HG02970 (cell line): ENCODE data around the gene TRAPPC10.

Experiments used
- ATAC-seq: cut with Tn5 transposase; IDR thresholded peaks from one replicate; pipeline ENCODE4 v1.9.1; 2021; ENCODE audit warnings: mild to moderate bottlenecking, moderate library complexity, moderate number of reproducible peaks; ENCODE audit not compliant: unreplicated experiment, low FRiP score

Gene TRAPPC10

DNA sequence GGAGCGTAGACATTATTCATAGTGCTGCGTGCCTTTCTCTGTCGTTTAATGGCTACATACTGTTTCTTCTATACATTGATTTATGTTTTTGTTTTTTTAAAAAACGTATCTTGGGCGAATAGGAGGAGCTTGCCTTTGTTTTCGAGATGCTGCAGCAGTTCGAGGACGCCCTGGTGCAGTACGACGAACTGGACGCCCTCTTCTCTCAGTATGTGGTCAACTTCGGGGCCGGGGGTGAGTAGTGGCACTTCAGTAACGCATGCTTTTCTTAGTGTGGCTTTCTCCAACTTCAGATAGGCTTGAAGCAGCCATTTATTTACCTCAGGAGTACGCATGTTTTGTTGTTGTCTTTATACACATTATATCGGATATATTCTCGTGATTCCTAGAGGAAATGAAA is 46.9 kb downstream of the TRAPPC10 start:
- ATAC-seq = no peak

DNA sequence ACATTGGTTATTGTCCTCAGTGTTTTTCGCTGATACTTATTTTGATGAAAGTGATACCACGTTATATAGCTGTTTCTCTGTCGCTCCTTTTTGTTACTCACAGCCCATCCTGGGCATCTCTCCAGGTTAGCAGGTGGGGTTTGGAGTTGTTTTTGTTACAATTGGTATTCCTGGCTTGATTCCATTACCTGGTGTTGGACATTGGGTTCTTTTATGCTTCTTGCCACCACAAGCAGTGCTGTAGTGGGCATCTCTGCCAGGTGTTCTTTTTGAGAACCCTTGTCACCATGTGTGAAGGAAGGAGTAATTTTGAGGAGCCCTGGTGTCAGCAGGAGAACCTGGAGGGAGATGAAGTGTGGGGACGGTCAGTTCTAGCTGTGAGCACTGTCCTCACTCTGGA is 47.6 kb downstream of the TRAPPC10 start:
- no peak for ATAC-seq

DNA sequence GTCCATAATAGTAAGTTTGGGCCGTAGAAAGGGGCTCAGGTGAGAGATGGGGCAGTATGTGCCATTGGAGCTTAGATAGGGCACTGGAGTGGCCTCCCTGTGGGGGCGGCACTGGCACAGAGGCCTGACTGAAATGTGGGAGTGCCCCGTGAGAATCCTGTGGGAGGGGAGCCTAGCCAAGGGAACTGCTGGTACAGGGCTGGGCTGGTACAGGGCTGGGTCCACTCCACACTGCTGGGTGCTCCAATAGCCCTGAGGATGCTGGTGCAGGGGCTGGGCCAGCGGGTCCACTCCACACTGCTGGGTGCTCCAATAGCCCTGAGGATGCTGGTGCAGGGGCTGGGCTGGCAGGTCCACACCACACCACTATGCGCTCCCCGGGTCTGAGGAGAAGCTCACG is 50.3 kb downstream of the TRAPPC10 start:
- no peak for ATAC-seq

DNA sequence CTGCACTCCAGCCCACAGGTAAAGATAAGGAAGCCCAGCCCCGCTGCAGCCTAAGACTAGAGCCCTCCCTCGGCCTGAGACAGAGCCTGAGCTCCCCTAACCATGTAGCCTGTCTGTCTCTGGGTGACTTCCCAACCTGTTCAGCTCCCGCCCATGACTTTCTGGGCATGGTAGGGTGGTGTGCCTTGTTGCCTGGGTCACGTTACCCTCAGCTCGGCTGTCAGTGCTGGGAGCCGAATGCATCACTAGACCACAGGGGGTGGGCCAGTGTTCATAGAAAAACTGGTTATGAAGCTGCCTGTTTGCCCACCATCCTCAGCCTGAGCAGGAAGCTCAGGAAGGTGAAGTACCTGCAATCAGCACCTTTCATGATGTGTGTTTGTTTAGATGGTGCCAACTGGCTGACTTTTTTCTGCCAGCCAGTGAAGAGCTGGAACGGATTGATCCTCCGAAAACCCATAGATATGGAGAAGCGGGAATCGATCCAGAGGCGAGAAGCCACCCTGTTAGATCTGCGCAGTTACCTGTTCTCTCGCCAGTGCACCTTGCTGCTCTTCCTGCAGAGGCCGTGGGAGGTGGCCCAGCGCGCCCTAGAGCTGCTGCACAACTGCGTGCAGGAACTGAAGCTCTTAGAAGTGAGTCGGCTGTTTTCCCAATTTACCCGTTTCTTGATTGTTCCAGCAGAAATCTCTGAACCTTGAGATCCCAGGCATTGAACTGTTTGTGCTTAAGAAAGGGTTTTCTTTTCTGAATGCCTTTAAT is 51.2 kb downstream of the TRAPPC10 start:
- no peak for ATAC-seq

DNA sequence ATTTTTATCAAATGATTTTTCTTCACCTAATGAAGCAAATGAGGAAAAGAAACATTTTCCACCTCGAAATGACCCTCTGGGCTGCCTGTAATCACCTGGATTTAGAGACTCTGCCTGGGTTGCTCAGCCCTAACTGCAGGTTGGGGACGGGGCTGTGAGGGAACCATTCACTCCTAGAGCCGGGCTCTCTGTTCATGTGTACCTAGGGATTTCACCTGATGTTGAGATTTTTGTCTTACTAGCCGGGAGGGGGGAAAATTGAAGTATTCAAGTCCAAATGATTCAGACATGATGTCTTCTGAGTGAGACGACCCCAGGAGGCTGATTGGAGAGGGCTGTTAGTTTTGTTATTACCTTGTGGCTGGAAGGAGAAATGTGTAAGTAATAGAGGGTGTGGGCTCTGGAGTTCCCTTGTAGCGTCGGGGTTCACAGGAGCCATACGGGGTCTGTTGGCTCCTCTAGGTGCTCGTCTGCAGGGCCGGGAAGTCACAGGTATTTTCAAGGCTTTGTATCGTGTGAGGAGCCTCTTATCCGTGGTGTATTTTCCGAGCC is 52.8 kb downstream of the TRAPPC10 start:
- no peak for ATAC-seq

DNA sequence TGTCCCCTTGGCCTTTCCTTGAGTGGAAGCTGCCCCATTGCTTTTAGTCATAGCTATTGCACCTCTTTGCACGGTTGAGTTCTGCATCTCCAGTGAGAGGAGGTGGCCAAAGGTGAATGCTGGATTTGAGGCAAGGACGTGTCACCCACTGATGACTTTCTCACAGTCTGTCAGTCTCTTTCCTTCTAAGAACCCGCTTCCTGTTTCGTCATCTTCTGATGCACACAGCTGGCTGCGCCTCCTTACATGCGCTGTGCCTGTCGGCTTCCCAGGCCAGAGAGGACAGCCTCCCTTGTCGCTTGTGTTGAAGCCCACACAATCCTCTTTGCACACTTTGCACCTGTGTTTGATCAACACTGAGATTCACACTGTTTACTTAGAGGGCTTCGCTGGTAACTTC is 53.3 kb downstream of the TRAPPC10 start:
- no peak for ATAC-seq

DNA sequence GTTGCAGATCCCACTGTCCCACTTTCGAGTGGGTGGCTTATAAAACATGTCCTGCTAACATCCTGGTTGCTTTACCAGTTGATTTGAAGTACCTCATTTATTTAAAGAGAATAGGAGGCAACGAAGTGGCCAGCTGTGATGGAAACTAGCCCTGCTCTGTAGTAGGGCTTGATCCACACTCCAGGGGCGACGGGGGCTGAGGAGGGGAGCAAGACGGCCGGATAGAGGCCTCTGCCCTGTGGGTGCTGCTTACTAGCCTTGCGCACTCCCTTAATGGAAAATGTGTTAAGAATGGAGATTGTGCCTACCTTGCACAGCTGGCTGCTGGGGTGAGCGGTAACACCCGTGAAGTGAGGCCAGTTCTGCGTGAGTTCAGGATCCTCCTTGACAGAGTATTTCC is 54.0 kb downstream of the TRAPPC10 start:
- no peak for ATAC-seq

DNA sequence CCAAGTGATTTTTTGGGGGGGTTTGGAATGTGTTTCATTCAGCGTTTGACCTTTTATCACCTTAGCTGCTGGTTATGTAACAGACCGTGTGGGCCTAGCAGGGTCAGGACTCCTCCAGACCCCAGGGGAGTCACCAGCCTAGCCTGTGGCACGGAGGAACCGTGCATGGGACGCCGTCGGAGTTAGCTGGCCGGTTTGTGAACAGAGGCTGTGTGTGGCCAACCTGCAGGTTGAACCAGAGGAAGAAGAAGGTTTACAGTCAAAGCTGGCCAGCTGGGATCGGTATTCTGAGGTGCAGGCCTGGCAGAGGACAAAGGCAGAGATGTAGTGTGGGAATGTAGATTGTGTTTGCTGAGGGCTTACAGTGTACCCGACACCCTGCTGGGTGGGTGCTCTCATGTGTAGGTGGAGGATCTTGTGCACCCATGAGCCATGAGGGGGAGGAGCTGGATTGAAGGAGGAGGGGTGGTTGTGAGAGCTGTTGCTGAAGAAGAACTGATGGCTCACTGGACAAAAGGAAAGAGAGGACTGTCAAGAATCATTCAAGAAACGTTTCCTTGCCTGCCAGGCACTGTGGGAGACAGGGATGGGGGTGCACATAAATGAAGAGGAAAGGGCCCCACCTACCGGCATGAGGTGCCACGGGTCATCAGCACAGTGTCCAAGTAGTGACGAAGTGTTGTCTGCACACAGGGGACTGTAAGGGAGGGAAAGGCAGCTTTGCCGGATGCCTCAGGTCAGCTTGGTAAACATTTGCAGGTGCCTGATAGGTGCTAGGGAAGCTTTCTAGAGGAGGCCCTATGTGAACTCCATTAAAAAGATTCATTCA is 55.1 kb downstream of the TRAPPC10 start:
- ATAC-seq = no peak

DNA sequence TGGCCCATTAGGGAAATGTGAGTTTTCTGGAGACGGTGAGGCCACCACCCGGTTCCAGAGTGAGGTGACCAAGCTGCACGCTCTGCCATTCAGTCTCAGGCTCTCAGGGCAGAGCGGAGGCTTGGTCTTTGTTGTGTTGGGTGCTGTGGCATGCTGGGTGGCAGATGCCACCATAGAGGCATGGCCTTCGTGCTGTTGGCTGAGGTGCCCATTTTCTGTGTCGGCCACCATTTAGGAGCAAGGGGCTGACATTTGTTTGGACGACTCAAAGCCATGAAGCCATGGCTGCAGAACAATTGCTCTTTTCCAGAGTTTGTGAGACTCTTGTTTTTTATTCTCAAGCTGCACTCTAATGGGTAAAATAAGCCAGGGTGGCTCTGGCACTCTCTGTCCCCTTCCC is 58.3 kb downstream of the TRAPPC10 start:
- ATAC-seq = no peak

DNA sequence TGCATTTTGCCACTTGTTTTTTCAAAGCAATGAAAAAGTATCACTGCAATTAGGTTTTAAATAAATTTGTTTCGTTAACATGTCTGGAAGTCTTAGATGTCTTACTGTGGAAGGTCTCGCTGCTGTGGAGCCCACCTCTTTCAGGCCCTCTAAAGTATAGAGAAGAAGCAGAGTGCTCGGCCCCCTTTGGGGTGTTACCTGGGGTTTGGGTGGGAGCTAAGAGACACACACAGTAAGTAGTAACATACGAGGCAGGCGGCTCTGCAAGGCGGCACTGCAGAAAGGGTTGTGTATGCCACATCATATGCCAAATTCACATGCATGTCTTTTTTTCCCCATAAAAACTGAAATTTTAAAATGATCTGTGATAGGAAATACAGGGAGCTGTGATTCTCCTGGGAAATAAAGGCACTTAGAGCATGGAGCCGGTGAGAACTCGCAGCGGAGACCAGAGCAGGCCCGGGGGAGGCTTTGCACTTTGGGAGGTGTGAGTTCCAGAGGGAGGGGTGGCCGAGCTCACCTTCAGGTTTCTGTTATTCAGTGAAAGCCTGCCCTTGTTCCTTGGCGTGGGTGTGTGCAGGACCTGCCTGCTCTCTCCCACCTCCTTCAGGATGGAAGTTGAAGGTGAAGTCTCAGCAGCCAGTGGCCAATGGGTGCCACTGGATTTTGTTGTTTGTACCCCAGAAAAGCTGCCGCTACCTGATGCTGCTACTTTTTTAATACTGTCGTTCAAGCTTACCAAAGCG is 59.4 kb downstream of the TRAPPC10 start:
- no peak for ATAC-seq

DNA sequence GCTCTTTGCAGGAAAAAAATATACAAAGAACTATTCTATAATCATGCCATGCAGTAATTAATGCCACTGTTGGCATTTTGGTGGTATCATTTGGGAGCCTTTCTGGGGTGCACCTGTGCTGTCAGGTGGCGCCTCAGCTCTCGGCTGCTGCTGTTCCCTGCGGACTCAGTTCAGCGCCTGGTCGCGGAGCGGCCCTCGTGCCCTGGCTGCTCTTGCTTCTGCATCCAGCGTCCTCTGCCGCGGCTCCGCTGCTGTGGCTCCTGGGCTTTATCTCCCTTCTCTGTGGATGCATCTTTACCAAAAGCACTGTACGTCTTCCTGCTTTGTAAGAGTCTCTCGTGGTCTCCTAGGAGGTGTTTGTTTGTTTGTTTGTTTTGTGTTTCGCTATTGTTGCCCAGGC is 60.0 kb downstream of the TRAPPC10 start:
- no peak for ATAC-seq

DNA sequence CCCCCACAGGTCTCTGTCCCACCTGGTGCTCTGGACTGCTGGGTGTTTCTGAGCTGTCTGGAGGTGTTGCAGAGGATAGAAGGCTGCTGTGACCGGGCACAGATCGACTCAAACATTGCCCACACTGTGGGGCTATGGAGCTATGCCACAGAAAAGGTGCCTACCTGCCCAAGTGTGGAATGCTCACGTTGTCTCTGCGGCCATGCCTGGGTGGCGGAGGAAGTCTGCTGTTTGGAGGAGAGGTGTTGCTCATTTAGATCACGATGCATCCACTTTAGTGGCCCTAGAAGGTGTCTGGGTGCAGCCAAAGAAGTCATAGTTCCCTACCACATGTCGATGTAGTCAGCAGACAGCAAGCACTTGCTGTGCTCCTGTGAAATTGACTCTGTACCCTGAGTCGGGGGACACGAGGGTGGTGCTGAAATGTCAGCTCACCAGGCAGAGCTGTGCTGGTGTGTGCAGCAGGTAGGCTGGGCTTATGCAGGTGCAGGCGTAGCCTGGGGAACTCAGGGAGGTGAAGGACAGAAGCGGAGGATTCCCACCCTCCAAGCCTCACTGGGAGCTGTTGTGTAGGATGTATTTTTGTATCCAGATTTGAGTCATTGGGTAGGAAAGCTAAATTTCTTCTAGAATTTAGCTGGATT is 62.3 kb downstream of the TRAPPC10 start:
- ATAC-seq = no peak

DNA sequence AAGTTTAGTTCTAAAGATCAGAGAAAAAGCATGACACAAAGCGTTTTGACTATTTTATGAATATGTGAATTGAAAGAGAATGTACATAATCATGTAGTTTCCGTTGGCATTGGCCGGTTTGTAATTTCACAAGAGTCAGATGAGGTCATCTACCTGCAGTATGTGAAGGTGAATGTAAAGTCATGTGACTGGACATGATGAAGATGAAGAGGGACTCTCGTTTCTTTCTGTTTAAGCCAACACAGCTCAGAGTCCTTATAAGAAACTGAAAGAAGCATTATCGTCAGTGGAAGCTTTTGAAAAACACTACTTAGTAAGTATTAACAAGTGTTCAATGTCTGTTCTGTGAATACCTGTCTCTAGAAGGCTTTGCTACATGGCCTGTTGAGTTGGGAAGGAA is 64.2 kb downstream of the TRAPPC10 start:
- ATAC-seq = no peak

DNA sequence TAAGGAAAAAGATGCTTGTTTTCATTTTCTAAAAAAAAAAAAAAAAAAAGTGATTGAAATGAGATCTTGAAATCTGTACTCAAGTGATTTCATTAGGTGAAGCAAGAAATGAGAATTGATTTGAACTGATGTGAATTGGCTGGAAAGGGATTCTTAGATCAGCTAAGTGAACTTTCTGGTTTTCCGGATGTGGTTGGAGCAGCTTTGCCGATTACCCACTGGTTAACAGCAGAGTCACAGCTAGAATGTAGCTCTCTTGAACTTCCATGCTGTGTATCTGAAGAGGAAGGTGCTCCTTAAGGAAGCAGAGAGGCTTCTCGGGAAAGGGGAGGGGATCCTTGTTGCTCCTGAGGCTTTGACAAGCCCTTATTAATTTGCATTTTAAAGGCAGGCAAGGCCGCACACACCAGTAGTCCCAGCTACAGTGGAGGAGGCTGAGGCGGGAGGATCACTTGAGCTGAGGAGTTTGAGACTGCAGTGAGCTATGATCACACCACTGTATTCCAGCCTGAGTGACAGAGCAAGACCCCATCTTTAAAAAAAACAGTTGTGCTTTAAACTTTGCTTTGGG is 66.4 kb downstream of the TRAPPC10 start:
- ATAC-seq = no peak

DNA sequence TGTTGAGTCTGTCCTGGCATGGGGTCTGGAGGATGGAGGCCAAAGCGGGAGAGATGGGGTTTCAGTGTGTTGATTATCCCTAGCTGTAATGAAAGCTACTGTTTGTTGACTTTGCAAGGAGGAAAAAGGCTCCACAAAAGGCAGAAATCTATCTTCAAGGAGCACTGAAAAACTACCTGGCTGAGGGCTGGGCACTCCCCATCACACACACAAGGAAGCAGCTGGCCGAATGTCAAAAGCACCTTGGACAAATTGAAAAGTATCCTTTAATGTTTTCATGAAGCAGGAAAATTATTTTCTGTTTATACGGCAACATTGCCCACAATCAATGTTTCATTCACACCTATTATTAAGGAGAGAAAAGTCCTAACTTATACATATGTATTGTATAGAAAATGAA is 67.3 kb downstream of the TRAPPC10 start:
- no peak for ATAC-seq

DNA sequence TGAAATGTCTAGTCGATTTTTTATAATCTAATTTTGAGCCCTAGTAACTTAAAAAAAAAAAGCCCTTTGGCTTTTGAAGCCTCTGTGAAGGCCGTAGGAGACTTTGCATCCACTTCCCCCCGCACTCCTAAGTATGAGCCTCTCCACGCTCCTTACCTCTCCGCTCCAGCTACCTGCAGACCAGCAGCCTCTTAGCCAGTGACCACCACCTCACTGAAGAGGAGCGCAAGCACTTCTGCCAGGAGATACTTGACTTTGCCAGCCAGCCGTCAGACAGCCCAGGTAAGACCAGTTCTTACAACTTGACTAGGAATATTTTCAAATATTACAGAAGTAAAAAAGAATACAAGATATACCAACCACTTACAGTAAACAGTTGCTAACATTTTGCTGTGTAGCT is 67.7 kb downstream of the TRAPPC10 start:
- ATAC-seq = no peak

DNA sequence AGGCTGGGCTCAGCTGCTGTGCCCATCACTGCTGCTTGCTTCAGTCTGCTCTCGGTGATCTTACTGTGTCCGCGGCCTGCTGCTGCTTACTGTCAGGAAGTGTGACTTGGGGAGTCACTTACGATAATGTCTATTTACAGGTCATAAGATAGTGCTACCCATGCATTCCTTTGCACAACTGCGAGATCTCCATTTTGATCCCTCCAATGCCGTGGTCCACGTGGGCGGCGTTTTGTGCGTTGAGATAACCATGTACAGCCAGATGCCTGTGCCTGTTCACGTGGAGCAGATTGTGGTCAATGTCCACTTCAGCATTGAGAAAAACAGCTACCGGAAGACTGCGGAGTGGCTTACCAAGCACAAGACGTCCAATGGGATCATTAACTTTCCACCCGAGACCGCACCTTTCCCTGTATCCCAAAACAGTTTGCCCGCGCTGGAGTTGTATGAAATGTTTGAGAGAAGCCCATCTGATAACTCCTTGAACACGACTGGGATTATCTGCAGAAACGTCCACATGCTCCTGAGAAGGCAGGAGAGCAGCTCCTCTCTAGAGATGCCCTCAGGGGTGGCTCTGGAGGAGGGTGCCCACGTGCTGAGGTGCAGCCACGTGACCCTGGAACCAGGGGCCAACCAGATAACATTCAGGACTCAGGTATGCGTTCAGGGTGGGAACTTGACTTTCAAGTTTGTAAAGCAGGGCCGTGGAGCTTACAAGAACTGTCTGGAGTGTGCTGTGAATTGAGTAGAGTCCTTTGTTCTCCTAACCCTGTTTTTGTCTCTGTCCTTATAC is 70.7 kb downstream of the TRAPPC10 start:
- no peak for ATAC-seq

DNA sequence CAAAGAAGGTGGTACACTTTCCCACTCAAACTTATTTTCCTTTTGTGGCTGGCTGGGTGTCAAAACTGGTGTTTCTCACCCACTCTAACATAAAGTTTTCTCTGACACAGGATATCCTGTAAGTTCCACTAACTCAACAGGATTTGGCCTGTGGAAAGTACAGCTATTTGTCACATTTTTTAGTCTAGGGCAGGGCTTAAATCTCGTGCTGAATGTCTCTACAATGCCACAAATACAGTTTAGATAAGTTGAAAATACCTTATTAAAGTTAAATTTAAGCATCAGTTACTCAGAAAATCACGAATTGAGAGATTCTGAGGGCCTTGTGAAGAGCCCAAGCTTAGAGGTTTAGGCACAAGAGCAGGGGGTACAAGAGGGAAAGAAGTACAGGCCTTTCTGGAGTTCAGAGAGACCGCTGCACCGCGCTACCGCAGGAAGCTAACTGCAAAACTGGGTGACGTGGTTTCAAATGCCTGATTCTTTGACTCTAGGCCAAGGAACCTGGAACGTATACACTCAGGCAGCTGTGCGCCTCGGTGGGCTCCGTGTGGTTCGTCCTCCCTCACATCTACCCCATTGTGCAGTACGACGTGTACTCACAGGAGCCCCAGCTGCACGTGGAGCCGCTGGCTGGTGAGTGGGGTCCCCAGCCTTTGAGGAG is 71.7 kb downstream of the TRAPPC10 start:
- no peak for ATAC-seq
